ENCODE results near the gene TMEM170B.

TMEM170B gene

GRCh38 chr6:11622156-11622555, 84.6 kb downstream of the TMEM170B start:
- DNase-seq, result no peak

DNA sequence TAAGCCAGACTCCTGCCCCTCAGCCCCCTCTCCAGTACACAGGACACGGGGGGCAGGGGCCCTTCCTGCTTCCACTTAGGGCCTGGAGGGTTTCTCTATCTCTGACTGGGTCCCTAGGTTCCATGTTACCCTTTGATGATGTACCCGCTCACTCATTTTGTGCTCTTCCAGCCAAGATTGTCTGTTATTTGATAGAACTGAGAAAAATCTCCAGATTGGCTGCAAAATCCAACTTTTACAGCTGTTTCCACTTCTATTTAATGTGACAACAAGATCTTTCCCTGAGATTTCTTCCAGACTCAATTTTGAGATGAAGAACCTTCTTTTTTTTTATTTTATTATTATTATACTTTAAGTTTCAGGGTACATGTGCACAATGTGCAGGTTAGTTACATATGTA, 85.7 kb downstream of the TMEM170B start:
- no peak for DNase-seq

DNA sequence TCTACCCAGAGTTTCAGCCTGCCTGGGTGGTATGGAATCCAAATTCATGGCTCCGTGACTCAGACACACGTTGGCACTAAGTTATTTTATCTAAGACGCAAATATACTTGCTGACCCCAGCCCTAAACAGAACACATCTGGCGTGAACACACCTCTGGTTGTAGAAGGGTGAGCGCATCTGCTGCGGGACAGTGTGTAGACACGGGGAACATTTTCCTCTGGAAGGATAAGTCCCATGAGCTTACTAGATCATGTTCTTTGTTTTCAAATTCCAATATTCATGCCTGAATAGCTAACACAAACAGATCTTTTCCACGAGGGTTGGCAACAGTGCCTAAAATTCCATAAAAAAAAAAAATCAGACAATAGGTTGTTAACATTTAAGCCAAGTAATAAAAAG, 87.8 kb downstream of the TMEM170B start:
- DNase-seq, result no peak

GRCh38 chr6:11626356-11626755, 88.8 kb downstream of the TMEM170B start:
- DNase-seq, result no peak

DNA sequence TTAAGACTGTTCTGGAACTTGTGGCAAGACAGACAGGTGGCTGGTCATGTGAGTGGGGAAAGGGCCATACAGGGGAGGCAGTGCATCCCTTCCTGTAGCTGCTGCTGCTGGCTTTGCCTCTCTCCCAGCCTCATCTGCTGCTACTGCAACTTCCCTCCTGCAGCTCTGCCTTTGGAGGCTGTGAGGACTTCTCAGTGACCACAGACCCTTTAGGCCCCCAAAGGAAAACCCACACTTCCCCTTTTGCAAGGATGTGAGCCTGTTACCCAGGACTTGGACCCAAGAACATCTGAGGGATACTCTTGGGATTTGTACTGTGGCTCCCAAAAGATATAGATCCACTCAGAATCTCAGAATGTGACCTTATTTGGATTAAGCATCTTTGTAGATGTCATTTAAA, 91.0 kb downstream of the TMEM170B start:
- no peak for DNase-seq

GRCh38 chr6:11631008-11631407, 93.5 kb downstream of the TMEM170B start:
- DNase-seq, result no peak

- no peak for DNase-seq
These were observed 94.0 kb downstream of the TMEM170B start for GRCh38 chr6:11631539-11631938.

GRCh38 chr6:11632231-11632630, 94.7 kb downstream of the TMEM170B start:
- DNase-seq, result no peak

DNA sequence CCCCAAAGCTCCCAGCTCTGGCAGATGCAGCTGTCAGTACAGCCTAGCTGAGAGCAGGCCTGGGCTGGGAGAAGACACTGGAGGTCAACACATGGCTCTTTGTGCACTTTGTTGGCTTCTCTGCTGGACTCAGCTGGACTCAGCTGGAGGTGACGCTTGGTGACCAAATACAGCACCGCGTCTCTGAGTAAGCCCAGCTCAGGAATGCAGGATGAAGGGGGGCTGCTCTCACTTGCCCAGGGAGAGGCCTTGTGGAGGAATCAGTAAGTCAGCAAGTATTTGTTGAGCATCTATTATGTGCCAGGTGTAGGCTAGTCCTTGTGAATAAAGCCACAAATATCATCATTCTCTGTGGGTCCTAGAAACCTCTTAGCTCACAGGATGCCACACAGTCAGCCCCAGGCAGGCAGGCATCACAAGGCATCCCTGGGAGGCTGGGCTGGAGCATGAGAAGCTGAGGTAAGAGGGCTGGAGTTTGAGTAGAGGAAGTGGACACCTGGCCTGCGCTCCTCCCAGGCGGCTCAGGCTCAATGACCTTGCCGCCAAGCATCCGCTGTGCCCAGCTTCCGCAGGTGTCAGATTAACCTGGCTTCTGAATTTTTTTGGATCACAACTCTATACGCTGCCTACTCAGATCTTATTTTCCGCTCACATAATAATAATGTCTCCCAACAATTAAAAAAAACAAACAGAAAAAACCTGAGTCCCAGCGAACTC, 95.4 kb downstream of the TMEM170B start:
- DNase-seq, result no peak

Data from NCI-H187 treated with DMSO at 0.1 percent for 48 hours (cell line).